CD4-positive, alpha-beta T cell treated with Interleukin-6 at 100 ng/mL for 8 hours (primary cell): ENCODE measurements around the gene USP5.

Experiments used
- DNase-seq: peaks from one replicate; pipeline ENCODE4 v3.0.0-alpha.2; 2020; ENCODE audit warnings: mixed read lengths, low spot score

Gene USP5

GRCh38 chr12:6825398-6826124, 26.4 kb upstream of the USP5 start:
- peak; percentile 79 for DNase-seq

- no peak for DNase-seq
Measured at GRCh38 chr12:6826125-6826733, 25.7 kb upstream of the USP5 start.

- DNase-seq = no peak
Measured at GRCh38 chr12:6826734-6827436, 25.1 kb upstream of the USP5 start.

GRCh38 chr12:6827437-6827911, 24.5 kb upstream of the USP5 start:
- DNase-seq = no peak

- DNase-seq = no peak
Measured at GRCh38 chr12:6827982-6828780, 23.8 kb upstream of the USP5 start, which contains the start of gene P3H3. Gene P3H3 (plus strand): TSS chr12:6828407. CDS start chr12:6828441, 34 bp downstream.

- DNase-seq = no peak
Measured at GRCh38 chr12:6828781-6829535, 23.0 kb upstream of the USP5 start.

- no peak for DNase-seq
Measured at GRCh38 chr12:6829536-6830220, 22.3 kb upstream of the USP5 start.

- no peak for DNase-seq
Measured at GRCh38 chr12:6830286-6830890, 21.6 kb upstream of the USP5 start.

GRCh38 chr12:6830999-6831398, 21.0 kb upstream of the USP5 start:
- DNase-seq = no peak

GRCh38 chr12:6831450-6831995, 20.4 kb upstream of the USP5 start:
- no peak for DNase-seq

GRCh38 chr12:6832125-6832524, 19.8 kb upstream of the USP5 start:
- no peak for DNase-seq

- DNase-seq = no peak
Measured at GRCh38 chr12:6833189-6833890, 18.6 kb upstream of the USP5 start.

- no peak for DNase-seq
Measured at GRCh38 chr12:6834254-6834653, 17.7 kb upstream of the USP5 start.

GRCh38 chr12:6834873-6835272, 17.1 kb upstream of the USP5 start:
- DNase-seq = no peak

GRCh38 chr12:6836851-6837250, 15.1 kb upstream of the USP5 start:
- no peak for DNase-seq

- DNase-seq = no peak
Measured at GRCh38 chr12:6837370-6838060, 14.4 kb upstream of the USP5 start.

- DNase-seq = no peak
Measured at GRCh38 chr12:6838854-6839253, 13.1 kb upstream of the USP5 start.

GRCh38 chr12:6839482-6840201, 12.3 kb upstream of the USP5 start:
- no peak for DNase-seq
